ENCODE results near the gene PDGFRB.

The PDGFRB gene

GRCh38 chr5:150126921-150127265 lies 28.8 kb downstream of the PDGFRB start:
- DNase-seq = no peak

DNA sequence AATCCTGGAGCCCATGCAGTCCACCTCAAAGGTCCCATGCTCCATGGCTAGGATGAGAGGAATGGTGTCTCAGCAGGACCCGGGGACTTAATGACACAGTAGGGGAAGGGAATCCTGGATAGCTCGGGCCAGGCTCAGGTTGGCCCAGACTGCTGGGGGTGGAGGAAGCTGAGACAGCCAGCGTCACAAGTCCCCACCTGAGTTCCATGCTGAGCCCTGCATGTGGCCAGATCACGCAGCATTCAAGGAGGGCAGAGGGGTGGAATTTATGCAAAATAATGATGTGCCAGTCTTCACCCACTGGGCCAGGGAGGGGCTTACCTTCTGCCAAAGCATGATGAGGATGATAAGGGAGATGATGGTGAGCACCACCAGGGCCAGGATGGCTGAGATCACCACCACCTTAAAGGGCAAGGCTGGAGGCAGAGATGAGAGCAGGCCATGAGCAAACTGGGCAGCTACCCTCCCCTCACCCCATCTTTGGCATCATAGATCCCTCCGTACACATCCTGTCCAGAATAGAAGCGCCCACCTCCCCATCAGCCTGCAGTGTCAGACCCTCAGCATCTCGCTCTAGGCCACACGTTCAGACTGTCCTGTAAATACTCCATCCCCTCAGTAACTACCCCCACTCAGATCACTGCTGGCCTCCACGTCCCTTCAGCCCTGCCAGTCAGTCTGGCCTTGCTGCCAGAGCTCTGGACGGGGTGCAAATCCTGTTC lies 29.3 kb downstream of the PDGFRB start:
- no peak for DNase-seq

- no peak for DNase-seq
Observed at GRCh38 chr5:150125334-150125733, 30.3 kb downstream of the PDGFRB start.

- no peak for DNase-seq
Observed at GRCh38 chr5:150124596-150124995, 31.0 kb downstream of the PDGFRB start.

- DNase-seq = no peak
Observed at GRCh38 chr5:150124111-150124557, 31.5 kb downstream of the PDGFRB start.

DNA sequence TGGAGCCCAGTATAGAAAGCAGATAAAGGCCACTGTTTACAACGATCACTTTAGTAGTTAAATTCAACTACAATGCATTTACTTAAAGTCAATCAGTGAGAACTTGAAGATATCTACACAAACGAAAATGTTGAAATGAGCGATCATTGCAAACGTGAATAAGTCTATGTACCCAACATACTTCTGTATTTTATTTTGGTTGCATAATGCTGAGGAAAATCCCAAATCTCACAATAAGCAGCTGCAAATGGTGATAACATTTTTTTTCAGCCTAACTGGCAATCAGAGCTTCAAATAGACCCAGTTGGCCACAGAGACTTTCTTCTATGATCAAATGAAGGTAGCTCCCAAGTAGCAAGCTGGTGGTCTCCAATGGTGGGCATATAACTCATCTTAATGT lies 32.1 kb downstream of the PDGFRB start:
- no peak for DNase-seq

GRCh38 chr5:150122536-150123481 lies 32.8 kb downstream of the PDGFRB start:
- no peak for DNase-seq

GRCh38 chr5:150122158-150122510 lies 33.5 kb downstream of the PDGFRB start:
- DNase-seq = no peak

GRCh38 chr5:150121448-150122157 lies 34.0 kb downstream of the PDGFRB start:
- DNase-seq = no peak

- DNase-seq = no peak
Observed at GRCh38 chr5:150120617-150121447, 34.8 kb downstream of the PDGFRB start.

DNA sequence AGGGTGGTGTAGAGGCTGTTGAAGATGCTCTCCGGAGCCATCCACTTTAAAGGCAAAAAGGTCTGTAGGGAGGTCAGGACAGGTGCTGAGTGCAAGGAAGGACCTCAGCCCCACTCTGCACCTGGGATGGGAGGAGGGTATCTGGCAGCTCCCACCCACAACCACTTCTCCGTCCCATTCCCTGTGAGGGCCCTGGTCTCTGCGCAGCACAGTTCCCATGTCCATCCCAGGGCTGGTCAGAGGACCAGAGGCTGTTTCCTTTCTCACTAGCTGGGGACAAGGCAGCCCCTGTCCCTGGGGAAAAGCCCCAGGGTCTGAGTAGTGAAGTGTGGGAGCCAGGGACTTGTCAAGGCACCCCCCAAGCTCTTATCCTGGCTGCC lies 35.6 kb downstream of the PDGFRB start:
- DNase-seq = no peak

GRCh38 chr5:150119421-150120061 lies 36.1 kb downstream of the PDGFRB start:
- DNase-seq = no peak

GRCh38 chr5:150118561-150119229 lies 37.0 kb downstream of the PDGFRB start:
- no peak for DNase-seq

DNA sequence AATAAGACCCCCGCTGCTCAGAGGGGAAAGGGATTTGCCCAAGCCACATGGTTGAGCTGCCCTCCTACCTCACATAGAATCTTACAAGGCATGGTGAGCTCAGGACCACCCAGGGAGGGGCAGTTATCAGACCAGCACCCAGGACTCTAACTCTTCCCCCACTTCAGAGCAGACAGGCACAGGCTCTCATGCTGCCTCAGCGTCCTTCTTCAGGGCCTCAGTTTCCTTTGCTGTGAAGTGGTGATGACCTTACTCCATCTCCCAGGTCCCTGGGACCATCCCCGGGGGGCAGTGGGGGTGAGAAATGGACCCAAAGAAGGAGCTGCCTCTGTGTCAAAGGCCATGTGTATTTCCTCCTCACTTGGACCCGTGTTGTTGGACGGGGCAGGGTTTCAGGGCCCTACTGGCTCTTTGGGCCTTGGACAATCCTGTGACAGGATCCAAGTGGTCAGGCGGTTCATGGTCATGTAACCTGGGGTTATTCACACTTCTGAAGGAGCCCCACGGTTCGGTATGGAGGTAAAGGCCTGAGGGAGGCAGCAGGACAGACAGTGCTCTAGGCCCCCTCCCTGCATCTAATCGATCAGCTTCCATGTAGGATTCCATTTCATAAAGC lies 37.6 kb downstream of the PDGFRB start:
- DNase-seq = no peak

DNA sequence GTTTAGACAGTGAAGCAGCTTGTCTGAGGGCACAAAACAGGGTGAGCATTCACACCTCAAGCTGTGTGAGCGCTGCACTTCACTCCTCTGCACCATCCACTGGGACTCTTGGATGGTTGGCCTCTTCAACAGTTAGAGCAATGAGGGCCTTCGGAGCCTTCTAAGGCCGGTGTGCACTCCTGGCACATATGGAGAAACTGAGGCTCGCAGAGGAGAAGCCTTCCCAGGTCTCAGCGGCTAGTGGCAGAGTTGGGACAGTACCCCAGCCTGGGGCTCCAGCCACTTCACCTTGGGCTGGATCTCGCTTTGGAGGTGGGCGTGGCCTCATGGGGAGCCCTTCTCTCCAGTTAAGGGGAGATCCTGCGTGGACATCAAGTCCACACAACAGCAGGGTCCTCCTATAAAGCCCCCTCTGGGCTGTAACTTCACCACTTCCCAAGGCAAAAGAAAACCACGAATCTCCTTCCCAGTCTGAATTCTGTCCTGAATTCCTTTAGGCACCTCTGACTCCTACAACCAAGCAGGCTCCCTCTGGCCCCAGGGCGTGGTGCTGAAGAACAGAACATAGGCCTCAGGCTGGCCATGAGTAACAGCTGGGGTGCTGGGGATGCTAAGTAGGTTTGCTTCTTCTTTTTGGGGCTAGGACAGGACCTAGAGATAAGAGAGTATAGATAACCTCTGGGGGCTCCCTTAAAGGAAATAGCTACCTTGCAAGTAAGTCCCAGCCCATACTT lies 38.8 kb downstream of the PDGFRB start:
- no peak for DNase-seq

GRCh38 chr5:150114773-150115408 lies 40.8 kb downstream of the PDGFRB start:
- no peak for DNase-seq

- DNase-seq = no peak
Observed at GRCh38 chr5:150114102-150114641, 41.5 kb downstream of the PDGFRB start.

DNA sequence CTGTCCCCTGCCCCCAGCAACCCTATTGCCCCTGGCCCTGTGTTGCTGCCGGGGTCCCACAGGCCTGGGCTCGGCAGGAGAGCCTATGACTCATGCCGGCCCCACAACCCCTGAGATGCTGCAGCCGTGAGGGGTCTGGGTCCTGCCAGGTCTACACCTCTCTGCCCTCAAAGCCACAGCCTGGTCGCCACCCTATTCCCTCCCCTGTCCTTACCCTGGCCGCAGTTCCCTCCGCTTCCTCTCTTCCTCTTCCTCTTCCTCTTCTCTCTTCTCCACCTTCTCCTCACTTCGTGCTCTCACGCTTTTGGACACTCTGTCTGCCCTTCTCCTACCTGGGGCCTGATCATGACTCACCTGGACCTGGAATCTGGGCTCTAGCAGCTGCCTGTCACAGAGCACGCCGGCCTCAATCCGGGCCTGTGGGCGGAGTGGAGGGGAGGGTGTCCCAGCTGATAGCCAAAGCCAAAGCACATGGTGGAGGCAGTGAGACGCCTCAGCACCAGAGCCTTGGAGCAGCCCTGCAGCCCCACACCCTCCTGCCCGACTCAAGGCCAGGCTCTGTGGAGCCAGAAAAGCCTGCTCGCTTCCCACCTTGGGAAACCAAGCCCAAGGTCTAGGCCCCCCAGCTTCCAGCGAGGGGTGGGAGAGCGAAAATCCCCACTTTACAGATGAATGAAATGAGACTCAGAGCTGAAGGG lies 42.4 kb downstream of the PDGFRB start:
- DNase-seq = no peak

Data from activated CD4-positive, alpha-beta T cell treated with anti-CD3 and anti-CD28 coated beads for 1 hour (primary cell).